Right hindlimb (tissue), 1 donor: ENCODE results near the gene SNRNP200.
"Not testable (repeated sequence)": the region's sequence is repeated elsewhere in the genome, so short reads cannot be mapped to it uniquely, and the experiment has no call there.

Source experiments
- DNase-seq: peaks from one replicate; pipeline ENCODE4 v3.0.0-alpha.2; 2018

The SNRNP200 gene

DNA sequence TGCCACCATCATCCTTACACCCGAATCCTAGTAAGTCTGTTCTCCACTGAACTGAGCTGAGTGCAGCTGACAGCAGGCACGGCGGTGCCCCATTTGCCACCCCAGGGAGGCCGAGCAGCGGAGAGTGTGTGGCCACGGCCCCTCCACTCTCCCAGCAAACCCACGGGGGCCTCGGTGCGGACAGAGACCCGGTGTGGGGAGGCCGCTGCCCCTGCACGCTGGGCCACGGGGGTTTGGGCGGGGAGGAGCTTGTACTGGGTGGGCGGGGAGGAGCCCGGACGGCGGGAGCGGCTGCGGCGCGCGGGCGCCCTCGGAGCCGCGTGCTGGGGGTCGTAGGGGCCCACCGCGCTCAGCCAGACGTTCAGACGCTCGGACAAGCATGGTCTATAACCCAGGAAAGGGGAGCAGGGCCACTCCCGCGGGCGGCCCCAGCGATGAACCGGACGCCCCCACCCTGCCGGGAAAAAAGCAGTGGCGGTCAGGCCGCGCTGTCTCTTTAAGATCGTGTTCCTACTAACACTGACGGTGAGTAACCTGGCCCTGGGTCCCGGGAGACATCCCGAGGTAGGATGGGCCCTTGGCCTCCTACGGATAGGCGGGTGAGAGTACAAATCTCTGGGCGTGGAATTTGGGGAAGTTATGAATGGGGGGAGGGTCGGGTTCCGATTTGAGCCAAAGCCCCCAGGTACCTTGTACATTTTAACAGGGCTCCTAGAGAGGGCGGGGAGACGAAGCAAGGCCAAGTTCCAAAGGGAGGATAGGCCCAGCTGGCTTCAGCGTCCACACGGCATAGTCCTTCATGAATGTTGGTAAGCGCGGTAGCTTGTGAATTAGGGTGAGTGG is 19.9 kb upstream of the SNRNP200 start, which contains the start of gene ITPRIPL1:
TSS of gene ITPRIPL1 (plus strand) at position 277 of the 843 bp plus-strand sequence. CDS start at position 800, 523 bp downstream.
- DNase-seq = peak; percentile 52

DNA sequence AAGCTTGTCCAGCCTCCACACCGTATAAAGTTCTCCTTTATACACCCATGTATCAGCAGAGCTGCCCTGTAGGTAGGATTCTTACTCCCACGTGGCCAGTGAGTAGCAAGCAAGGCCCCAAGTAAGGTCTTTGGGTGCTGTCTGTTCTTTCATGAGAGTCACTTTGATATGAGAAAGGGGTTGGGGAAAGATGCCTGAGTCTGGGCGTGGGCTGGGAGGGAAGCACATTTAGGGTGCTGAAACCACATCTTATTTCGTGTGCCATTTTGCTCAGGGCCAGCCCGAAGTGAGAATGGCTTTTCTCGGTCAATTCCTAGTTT is 19.3 kb upstream of the SNRNP200 start:
- no peak for DNase-seq

GRCh38 chr2:96323849-96324248 is 18.5 kb upstream of the SNRNP200 start:
- DNase-seq = no peak

DNA sequence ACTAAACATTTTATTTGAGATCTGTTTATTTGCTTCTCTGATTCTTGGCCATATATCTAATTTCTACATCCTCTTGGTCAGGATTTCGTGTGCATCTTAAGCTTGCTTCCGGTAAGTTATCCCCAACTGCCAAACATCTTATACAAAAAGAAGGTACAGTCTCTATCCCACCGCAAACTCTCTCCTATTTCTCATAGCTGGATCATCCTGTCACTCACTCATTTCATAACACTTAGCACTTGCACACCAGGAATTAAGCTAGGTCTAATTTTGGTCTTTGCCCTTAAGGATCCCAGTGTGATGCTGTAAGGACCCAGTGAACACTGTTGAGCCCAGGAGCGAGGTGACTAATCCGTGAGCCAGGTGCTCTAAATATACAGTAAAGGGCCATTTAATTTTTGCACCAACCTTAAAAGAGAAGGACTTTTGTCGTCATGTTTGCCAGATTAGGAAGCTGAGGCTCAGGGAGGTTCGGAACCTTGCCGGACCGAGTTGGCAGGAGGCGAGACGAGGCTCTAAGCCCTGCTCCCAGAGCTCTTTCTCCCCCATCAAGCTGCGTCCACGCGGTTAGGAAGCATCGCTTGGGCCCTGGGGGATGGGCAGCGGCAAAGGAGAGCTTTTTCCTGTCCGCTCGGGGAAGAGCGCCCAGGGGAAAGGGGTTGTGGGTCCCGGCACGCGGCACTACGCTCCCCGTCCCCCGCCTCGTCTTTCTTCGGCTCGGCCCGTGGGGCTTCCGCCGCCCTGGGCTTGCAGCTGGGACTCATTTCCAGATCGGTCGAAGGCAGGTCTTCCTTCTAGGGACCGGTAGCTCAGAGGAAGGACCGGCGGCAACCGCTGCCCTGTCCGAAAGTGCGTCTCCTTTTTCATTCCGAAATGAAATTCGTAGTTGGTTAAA is 15.6 kb upstream of the SNRNP200 start:
- DNase-seq = peak; percentile 40

- DNase-seq = no peak
These were observed 15.0 kb upstream of the SNRNP200 start for GRCh38 chr2:96320326-96320725.

GRCh38 chr2:96319396-96319795 is 14.1 kb upstream of the SNRNP200 start:
- no peak for DNase-seq

DNA sequence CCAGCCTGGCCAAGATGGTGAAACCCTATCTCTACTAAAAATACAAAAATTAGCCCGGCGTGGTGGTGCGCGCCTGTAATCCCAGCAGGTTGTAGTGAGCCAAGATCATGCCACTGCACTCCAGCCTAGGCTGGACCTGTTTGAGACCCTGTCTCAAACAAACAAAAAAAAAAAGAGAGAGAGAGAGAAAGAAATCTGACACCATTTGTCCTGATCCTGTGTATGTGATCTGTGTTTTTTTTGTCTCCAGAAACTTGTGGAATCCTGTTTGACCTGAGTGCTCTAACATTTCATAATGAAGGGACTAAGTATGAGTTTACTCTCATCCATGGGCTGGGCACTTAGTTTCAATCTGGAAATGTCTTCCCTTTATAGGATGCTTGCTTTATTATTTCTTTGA is 13.4 kb upstream of the SNRNP200 start:
- no peak for DNase-seq

DNA sequence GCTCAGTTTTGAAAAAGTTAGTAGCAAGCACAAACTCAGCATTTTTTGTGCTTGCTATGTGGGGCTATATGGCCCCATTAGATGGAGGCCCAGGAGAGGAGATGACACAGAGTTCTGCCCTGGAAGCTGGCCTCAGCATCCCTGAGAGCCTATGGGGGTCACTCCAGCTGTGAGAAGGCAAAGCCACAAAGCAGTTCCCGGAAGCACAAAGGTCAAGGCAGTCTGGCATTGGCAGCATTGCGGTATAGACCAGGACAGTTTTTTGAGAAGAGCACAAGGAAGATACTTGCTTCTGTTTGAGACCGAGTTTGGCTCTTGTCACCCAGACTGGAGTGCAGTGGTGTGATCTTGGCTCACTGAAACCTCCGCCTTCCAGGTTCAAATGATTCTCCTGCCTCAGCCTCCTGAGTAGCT is 12.2 kb upstream of the SNRNP200 start:
- DNase-seq = no peak

- no peak for DNase-seq
These were observed 11.7 kb upstream of the SNRNP200 start for GRCh38 chr2:96316999-96317398.

- no peak for DNase-seq
These were observed 10.2 kb upstream of the SNRNP200 start for GRCh38 chr2:96315400-96316071.

GRCh38 chr2:96315005-96315399 is 9.7 kb upstream of the SNRNP200 start:
- DNase-seq = no peak

DNA sequence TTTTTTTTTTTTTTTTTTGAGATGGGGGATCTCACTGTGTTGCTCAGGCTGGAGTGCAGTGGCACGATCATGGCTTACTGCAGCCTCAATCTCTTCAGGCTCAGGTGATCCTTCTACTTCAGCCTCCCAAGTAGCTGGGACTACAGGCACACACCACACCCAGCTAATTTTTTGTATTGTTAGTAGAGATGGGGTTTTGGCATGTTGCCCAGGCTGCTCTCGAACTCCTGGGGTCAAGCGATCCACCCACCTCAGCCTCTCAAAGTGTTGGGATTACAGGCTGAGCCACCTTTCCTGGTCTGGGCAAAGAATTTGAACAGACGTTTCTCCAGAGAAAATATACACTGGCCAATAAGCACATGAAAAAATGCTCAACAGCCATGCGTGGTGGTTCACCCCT is 2.9 kb upstream of the SNRNP200 start:
- DNase-seq = no peak

GRCh38 chr2:96306370-96306769 is 1.0 kb upstream of the SNRNP200 start:
- DNase-seq = no peak

DNA sequence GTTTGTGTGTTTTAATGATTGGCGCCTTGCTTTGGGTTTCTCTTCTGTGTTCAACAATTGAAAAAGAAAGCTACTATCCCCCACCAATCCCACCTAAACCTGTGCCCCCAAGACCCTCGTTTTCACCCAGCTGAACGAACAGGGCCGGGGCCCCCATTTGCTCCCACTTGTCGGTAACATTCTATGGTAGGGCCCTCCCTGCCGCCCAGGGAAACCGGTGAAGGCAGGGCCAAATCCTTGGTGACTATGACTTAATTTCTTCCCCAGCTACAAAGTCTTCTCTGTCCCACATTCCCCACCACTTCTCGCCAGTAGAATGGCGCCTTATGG is 598 bp upstream of the SNRNP200 start:
- DNase-seq = no peak

- no peak for DNase-seq
These were observed 740 bp downstream of the SNRNP200 start for GRCh38 chr2:96304606-96305005.

DNA sequence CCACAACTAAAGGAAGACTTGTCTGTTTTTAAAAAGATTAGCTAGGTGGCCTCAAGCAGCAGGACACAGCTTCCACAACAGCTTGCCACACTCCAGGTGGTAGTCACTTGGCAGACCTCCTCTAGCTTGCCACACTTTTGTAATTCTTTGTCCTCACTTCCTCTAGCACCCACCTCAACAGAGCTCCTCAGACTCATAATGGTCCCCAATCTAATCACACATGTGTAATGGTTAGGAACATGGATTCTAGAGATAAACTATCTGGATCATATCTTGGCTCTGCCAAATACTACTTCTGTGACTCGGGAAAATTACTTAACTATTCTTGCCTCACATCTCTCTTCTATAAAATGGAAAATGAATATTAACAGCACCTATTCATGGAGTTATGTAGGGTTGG is 3.5 kb downstream of the SNRNP200 start:
- no peak for DNase-seq

GRCh38 chr2:96296925-96297324 is 8.4 kb downstream of the SNRNP200 start:
- no peak for DNase-seq

- DNase-seq = not testable (repeated sequence)
These were observed 11.1 kb downstream of the SNRNP200 start for GRCh38 chr2:96294271-96294670.

GRCh38 chr2:96291751-96292150 is 13.6 kb downstream of the SNRNP200 start:
- DNase-seq = no peak

DNA sequence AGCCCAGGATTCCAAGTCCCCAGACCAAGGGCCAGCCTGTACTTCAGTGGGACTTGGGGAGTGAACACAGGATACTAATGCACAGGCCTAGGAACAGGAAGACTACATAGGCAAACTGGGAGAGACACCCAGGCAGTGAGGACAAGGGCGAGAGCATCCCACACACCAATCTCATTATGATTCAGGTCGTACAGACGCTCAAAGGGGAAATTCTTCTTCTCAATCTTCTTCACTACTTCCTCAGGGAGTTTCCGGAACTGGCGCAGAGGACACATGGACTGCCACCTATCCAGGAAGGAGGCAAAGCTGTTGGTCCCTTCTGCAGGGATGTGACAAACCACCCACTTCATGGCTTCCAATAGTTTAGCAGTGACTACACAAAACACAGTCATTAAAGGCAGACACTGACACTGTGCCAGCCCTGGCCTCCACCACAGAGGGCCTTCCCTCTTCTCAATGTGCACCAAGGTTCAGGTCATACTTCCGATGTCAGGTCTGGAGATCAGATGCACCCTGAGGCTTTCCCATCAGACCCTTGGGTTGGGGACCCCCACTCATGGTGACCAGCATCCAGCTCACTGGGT is 18.0 kb downstream of the SNRNP200 start:
- no peak for DNase-seq

- DNase-seq = no peak
These were observed 28.4 kb downstream of the SNRNP200 start for GRCh38 chr2:96276787-96277499.

DNA sequence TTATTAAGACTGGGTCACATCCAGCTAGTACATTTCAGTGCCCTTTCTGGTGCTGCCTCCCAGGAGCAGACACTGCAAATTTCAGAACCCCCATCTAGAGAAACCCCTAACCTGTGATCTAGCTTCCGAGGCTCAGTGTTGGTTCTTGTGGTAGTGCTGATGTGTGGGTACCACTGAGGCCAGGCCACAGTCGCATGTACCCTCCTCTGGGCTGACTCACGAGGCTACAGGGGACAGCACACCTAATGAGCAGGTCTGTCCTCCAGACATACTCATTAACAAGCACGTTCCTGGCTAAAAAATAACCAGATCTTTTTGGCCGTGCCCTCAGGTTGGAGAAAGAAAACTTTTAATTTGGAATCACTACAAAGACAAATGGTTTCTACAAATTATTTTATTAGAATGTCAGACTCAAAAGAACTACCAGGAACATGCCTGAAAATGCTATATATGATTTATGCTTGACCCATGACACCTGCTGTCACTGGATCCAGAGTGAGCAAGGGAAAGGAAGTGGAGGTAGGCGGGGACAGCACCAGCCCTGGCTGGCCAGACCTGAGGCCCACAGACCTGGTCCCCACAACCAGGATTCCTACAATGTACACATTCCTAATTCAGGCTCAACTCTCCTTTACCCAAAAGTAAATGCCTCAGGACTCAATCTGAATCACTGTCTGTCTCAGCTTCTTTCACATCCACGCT is 30.8 kb downstream of the SNRNP200 start:
- no peak for DNase-seq
